CD14-positive monocyte (primary cell): ENCODE data around the gene SZT2. TPM values are rescaled to one million over a fixed set of nuclear protein-coding genes. Genes with fewer than 3 reads are reported as not detected.
A peak's percentile ranks its signal among the peaks of the same experiment; 100 is the strongest.

Experiments
- DNase-seq, 3 donors: peaks; one replicate each; pipeline ENCODE4 v3.0.0-alpha.2; 2011 to 2022
- H2AFZ ChIP-seq: 2 replicates; pipeline ENCODE4 v1.6.0; 2012; ENCODE audit warnings: mild to moderate bottlenecking, low read depth, low read length, inconsistent platforms; ENCODE audit not compliant: insufficient read depth, poor library complexity, severe bottlenecking
- H3K27ac ChIP-seq, 2 donors: 1 replicate in 1 of 2; 2 replicates in 1 of 2; pipeline ENCODE4 v1.5.1; 2012 to 2013; ENCODE audit warnings: low read length in 2 of 2, control low read depth in 1 of 2, inconsistent platforms in 1 of 2, low read depth in 1 of 2, mild to moderate bottlenecking in 1 of 2
- H3K27me3 ChIP-seq, 2 donors: one replicate each; pipeline versions ENCODE4 v1.6.0 to v1.6.1; 2011 to 2013; ENCODE audit warnings: low read length in 2 of 2; ENCODE audit not compliant: control insufficient read depth in 2 of 2, insufficient read depth in 2 of 2
- H3K36me3 ChIP-seq, 2 donors: replicated peaks in 1 of 2; 1 replicate in 1 of 2; 2 replicates in 1 of 2; pipeline versions ENCODE4 v1.5.1 to v1.6.1; 2012 to 2013; ENCODE audit warnings: low read length in 2 of 2, control low read depth in 1 of 2, inconsistent platforms in 1 of 2, mild to moderate bottlenecking in 1 of 2; ENCODE audit not compliant: insufficient read depth in 2 of 2, control insufficient read depth in 1 of 2
- H3K4me1 ChIP-seq, 2 donors: 1 replicate in 1 of 2; 2 replicates in 1 of 2; pipeline versions ENCODE4 v1.5.1 to v1.6.1; 2012 to 2013; ENCODE audit warnings: low read length in 2 of 2, control low read depth in 1 of 2, inconsistent platforms in 1 of 2, mild to moderate bottlenecking in 1 of 2, moderate library complexity in 1 of 2; ENCODE audit not compliant: insufficient read depth in 2 of 2, control insufficient read depth in 1 of 2
- H3K4me2 ChIP-seq: replicated peaks from 2 replicates; pipeline ENCODE3; 2012; ENCODE audit warnings: low read length, moderate library complexity, mild to moderate bottlenecking; ENCODE audit not compliant: poor library complexity, severe bottlenecking; ENCODE audit errors: extremely low read depth
- H3K4me3 ChIP-seq, 3 experiments: fragments of 200-600 bp in 1 of 3; sonication (generic) in 1 of 3; replicated peaks in 1 of 3; 1 replicate in 2 of 3; 2 replicates in 1 of 3; pipeline ENCODE4 v1.5.1; 2011 to 2013; ENCODE audit warnings: low read length in 3 of 3, mild to moderate bottlenecking in 3 of 3, control low read depth in 2 of 3, low read depth in 2 of 3, inconsistent platforms in 1 of 3, moderate library complexity in 1 of 3
- H3K79me2 ChIP-seq: 2 replicates; pipeline ENCODE4 v1.6.0; 2012; ENCODE audit warnings: mild to moderate bottlenecking, control low read depth, inconsistent platforms, low read length, moderate library complexity; ENCODE audit not compliant: insufficient read depth
- H3K9ac ChIP-seq: 2 replicates; pipeline ENCODE4 v1.6.0; 2017; ENCODE audit warnings: low read length, mild to moderate bottlenecking; ENCODE audit not compliant: insufficient read depth, poor library complexity, severe bottlenecking
- H3K9me3 ChIP-seq, 2 donors: replicated peaks in 1 of 2; 1 replicate in 1 of 2; 2 replicates in 1 of 2; pipeline versions ENCODE4 v1.5.1 to v1.6.1; 2012 to 2013; ENCODE audit warnings: low read length in 2 of 2, control low read depth in 1 of 2; ENCODE audit not compliant: control insufficient read depth in 1 of 2, insufficient read depth in 1 of 2
- H4K20me1 ChIP-seq: 2 replicates; pipeline ENCODE4 v1.6.0; 2012; ENCODE audit warnings: mild to moderate bottlenecking, low read length, control low read depth, moderate library complexity; ENCODE audit not compliant: insufficient read depth
- H3K27ac Mint-ChIP-seq, 7 donors: one replicate each; pipeline ENCODE4 v1.8.0; 2020; ENCODE audit warnings: mild to moderate bottlenecking in 7 of 7, mixed read lengths in 7 of 7, moderate library complexity in 6 of 7, inconsistent platforms in 2 of 7
- H3K27me3 Mint-ChIP-seq, 3 donors: one replicate each; pipeline ENCODE4 v1.8.0; 2021 to 2022; ENCODE audit warnings: low read depth in 3 of 3, mild to moderate bottlenecking in 3 of 3, mixed read lengths in 3 of 3, moderate library complexity in 3 of 3, inconsistent platforms in 1 of 3
- H3K36me3 Mint-ChIP-seq, 2 donors: one replicate each; pipeline ENCODE4 v1.8.0; 2020; ENCODE audit warnings: mixed read lengths in 2 of 2, inconsistent platforms in 1 of 2, mild to moderate bottlenecking in 1 of 2
- H3K4me1 Mint-ChIP-seq: one replicate; pipeline ENCODE4 v1.8.0; 2020; ENCODE audit warnings: mild to moderate bottlenecking, mixed read lengths
- H3K4me3 Mint-ChIP-seq, 2 donors: one replicate each; pipeline ENCODE4 v1.8.0; 2020; ENCODE audit warnings: mild to moderate bottlenecking in 2 of 2, mixed read lengths in 2 of 2, moderate library complexity in 1 of 2
- H3K9me3 Mint-ChIP-seq, 7 donors: one replicate each; pipeline ENCODE4 v1.8.0; 2020 to 2022; ENCODE audit warnings: mixed read lengths in 7 of 7, mild to moderate bottlenecking in 6 of 7, moderate library complexity in 6 of 7, inconsistent platforms in 2 of 7
- WGBS: methylation state at CpG from one replicate; pipeline ENCODE4 v1.1.5; 2013; ENCODE audit warnings: missing lambda C conversion rate; ENCODE audit not compliant: insufficient coverage; 5-methylcytosine and 5-hydroxymethylcytosine counted together
- intact Hi-C, 2 donors: fragments of 100-400 bp; cut with micrococcal nuclease; formaldehyde crosslinking; loops; one replicate each; pipeline versions ENCODE4 v1.15.0 to v1.15.1; 2023
- polyA plus RNA-seq, 3 donors: library from polyadenylated mRNA; depleted of rRNA in 1 of 3; unstranded in 2 of 3; stranded (reverse) in 1 of 3; fragments of 300-500 nt in 2 of 3; fragments of >200 nt in 1 of 3; fragmentation: Illumina TruSeq in 2 of 3; gene quantifications; 1 replicate in 2 of 3; 2 replicates in 1 of 3; pipeline ENCODE4 v1.2.3, GENCODE V29; 2012 to 2021
- TF ChIP-seq, protein P1 (sequence below): fragments of 200-600 bp; IDR thresholded peaks from one replicate; pipeline ENCODE4 v1.8.0; 2022; ENCODE audit warnings: antibody characterized with exemption, mild to moderate bottlenecking

The SZT2 gene
- polyA plus RNA-seq, 3 donors = 2.4 to 29.9 (median 2.6) TPM

DNA sequence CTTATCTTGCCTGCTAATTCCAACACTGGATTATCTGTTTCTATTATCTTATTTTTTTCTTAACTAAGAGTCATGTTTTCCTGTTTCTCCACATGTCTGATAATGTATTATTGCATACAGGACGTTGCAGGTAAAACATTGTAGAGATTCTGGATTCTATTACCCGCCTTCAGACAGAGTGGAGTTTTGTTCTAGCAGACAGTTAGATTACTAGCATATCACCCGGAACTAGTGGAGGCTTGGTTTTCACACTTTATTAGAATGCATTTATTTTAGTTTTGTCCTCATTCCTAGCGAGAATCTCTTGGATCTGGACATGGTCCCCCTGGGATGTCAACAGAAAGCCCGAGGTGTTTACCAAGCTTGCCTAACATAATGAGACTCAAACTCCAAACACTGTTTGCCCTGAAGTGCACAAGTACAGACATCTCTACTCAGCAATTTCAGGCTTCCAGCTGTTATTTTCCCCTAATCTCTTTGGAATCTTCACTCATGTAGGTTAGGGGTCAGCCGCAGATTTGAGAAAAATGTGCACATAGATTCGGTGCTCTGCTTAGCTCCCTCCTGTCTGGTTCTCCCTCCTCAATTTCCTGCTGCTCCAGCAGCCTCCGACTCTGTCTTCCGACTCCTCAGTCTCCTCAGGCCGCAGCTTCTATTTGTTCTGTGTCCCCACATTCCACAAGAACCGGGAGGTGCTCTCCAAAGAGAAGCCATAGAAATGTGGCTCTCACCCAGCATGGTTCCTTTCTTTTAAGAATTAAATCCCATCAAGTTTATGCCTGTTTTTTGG is 104.2 kb downstream of the SZT2 start:
- intact Hi-C loops = no loop called here
- Histone ChIP-seq H3K27ac (no peak overlapping the region), H2AFZ (no peak overlapping the region), H3K4me3 (no peak overlapping the region), H3K4me2 (no peak overlapping the region), H3K9ac (no peak overlapping the region), H3K27me3 (peaks cover 0 to 3% of the 10 kb centered on the region in 2 donors), H3K9me3 (peaks cover 0 to 19% of the 10 kb centered on the region in 2 donors), H3K4me1 (no peaks in the 10 kb centered on the region), H3K79me2 (no peaks in the 10 kb centered on the region), H3K36me3 (no peaks in the 10 kb centered on the region), H4K20me1 (no peaks in the 10 kb centered on the region)
- Mint-ChIP-seq H3K9me3 (peaks cover 14 to 28% (median 21%) of the 10 kb centered on the region in 7 donors), H3K4me1 (no peaks in the 10 kb centered on the region), H3K27ac (peak overlapping the region in 1 of 7 donors; percentile 71), H3K27me3 (peaks cover 2 to 15% (median 3%) of the 10 kb centered on the region in 3 donors), H3K4me3 (no peak overlapping the region), H3K36me3 (no peaks in the 10 kb centered on the region)
- 81% methylated on average over 6 of the region's 11 CpGs for WGBS
- DNase-seq = no peak
- TF ChIP-seq, protein P1, sequence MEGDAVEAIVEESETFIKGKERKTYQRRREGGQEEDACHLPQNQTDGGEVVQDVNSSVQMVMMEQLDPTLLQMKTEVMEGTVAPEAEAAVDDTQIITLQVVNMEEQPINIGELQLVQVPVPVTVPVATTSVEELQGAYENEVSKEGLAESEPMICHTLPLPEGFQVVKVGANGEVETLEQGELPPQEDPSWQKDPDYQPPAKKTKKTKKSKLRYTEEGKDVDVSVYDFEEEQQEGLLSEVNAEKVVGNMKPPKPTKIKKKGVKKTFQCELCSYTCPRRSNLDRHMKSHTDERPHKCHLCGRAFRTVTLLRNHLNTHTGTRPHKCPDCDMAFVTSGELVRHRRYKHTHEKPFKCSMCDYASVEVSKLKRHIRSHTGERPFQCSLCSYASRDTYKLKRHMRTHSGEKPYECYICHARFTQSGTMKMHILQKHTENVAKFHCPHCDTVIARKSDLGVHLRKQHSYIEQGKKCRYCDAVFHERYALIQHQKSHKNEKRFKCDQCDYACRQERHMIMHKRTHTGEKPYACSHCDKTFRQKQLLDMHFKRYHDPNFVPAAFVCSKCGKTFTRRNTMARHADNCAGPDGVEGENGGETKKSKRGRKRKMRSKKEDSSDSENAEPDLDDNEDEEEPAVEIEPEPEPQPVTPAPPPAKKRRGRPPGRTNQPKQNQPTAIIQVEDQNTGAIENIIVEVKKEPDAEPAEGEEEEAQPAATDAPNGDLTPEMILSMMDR = no peak

DNA sequence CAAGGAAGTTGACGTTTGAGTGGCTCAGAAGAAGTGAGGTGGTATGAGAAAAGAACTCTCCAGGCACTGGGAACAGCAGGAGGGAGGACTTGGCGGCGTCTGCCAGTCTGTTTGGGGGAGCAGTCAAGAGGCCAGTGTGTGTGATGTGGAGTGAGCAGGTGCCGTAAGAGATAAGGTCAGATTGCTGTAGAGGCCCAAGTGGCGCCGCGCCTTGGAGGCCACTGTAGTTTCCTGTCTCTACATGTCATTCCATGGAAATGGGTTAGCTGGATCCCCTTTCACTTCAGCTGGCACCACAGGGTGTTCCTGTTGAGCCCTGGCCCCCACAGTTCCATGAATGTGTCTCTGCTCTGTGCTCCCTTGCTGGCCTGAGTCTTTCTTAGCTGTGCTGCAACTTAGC is 105.5 kb downstream of the SZT2 start:
- Histone ChIP-seq H3K9ac (no peak overlapping the region), H3K4me3 (no peak overlapping the region), H3K36me3 (no peaks in the 10 kb centered on the region), H3K4me1 (no peaks in the 10 kb centered on the region), H3K27me3 (peaks cover 2 to 3% of the 10 kb centered on the region in 2 donors), H4K20me1 (no peaks in the 10 kb centered on the region), H3K4me2 (no peak overlapping the region), H3K79me2 (no peaks in the 10 kb centered on the region), H3K9me3 (peaks cover 0 to 12% of the 10 kb centered on the region in 2 donors), H3K27ac (no peak overlapping the region), H2AFZ (no peak overlapping the region)
- 94% methylated on average over 4 of the region's 7 CpGs for WGBS
- Mint-ChIP-seq H3K27ac (no peak overlapping the region), H3K4me3 (no peak overlapping the region), H3K27me3 (peaks cover 3 to 7% (median 5%) of the 10 kb centered on the region in 3 donors), H3K36me3 (no peaks in the 10 kb centered on the region), H3K9me3 (peaks cover 4 to 18% (median 14%) of the 10 kb centered on the region in 7 donors), H3K4me1 (no peaks in the 10 kb centered on the region)
- no peak for DNase-seq
- intact Hi-C loops = no loop called here
- TF ChIP-seq, protein P1 = no peak
